Stimulated activated CD4-positive, alpha-beta T cell treated with anti-CD3 and anti-CD28 coated beads, TNF-alpha, amount 100 ng/mL, for 4 hours (primary cell): Measurements from ENCODE around the gene PCIF1.
"Not testable (repeated sequence)": the region's sequence is repeated elsewhere in the genome, so short reads cannot be mapped to it uniquely, and the experiment has no call there.

ENCODE experiments used
- DNase-seq, 3 experiments: peaks; one replicate each; pipeline ENCODE4 v3.0.0-alpha.2; 2020; ENCODE audit warnings: low read depth in 3 of 3

PCIF1 gene

DNA sequence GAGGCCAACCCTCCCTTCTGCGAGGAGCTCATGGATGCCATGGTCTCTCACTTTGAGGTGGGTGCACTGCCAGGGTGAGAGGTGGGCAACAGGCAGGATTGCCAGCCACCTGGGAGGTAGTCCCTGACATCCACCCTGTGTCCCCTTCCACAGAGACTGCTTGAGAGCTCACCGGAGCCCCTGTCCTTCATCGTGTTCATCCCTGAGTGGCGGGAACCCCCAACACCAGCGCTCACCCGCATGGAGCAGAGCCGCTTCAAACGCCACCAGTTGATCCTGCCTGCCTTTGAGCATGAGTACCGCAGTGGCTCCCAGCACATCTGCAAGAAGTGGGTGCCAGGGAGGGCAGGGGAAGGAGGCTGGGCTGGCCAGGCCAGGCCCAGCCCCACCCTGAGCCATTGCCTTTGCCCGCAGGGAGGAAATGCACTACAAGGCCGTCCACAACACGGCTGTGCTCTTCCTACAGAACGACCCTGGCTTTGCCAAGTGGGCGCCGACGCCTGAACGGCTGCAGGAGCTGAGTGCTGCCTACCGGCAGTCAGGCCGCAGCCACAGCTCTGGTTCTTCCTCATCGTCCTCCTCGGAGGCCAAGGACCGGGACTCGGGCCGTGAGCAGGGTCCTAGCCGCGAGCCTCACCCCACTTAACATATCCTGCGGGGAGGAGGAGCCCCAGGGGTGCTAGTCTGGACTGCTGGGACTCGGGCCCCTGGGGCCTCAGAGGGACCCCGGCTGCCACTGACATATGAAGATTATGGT, 12.8 kb downstream of the PCIF1 start:
- DNase-seq, result no peak

DNA sequence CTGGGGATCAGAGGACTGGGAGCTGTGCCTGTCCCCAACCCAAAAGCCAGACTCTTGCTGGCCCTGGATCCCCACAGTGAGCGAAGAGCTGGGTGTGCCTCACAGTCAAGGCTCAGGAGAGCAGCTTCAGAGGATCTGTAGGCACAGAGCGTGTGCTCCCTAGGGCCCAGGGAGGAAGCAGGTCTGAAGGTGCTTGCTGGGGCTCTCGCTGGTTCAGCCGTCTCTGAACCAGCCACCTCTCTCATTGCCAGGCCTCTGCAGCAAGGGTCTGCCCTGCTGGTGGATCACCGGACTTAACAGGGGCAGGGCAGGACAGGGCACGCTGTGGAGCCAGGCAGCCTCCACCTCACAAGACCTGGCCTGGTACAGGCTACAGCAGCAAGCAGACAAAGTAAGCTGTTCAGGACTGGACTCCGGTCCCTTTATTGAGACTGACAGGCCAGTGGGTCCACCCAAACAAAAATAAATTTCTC, 13.8 kb downstream of the PCIF1 start:
- DNase-seq, result no peak

DNA sequence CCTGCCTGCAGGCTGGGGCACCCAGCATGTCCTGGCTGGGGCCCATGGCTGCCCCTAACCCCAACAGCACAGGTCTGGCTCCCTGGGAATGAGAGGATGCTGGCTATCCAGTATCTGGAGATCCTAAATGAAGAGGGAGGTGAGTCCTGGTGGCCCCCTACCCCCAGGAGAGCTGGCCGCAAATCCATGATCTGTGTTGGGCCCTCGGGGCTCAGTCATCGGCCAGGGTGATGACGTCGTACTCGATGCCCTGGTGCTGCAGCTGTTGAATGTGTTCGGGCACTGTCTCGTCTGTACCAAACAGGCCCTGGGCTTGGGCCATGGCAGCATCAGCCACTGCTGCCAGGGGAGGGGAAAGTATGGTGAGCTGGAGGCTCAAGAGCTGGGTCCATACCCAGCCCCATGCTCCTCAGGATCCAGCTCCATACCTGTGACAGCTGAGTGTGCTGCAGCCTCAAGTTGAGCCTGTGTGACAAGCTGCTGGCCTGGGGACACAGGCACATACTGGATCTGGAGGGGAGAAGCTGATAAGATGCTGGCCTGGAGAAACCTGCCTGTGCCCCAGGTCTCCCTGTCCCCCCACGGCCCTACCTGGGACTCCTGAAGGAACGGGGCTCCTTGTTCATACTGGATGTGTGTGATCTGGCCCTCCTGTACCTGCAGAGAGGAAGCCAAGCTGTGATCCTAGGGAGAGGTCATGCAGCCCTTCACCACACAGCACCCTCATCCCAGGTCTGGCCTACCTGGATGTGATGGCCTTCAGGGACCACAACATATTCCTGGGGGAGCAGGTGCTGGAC, 14.5 kb downstream of the PCIF1 start:
- no peak for DNase-seq

DNA sequence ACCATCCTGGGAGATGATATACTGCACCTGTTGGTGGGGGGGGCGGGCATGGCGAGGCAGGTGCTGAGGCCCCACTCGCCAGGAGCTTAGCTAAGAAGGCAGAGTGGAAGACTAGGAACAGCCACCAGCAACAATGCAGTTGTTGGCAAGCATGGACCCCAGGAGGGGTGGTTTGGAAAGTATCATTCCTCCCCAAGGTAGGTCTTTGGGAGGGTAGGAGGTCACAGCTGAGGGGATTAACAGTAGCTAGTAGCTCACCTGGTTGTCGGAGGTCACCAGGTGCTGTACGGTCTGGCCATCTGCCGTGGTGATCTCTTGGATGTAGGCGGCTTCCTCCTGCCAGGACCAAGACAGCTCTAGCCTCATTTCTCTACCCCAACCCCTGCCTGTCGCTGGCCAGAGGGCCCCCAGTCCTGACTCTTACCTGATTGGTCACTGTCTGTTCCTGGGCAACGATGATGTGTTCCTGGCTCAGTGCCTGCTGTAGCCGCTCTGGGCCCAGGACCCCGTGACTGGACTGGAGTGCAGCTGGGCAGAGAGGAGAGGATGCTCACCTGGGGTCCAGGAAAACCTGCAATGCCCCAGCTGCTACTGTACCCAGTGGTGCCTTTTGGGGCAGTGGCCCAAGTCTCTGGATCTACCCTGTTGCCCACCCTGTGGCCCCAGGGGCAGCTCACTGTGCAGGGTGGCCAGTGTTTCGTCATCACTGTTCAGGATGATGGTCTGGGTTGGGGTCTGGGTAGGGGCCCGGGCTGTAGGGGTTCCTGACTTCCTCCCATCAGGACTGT, 15.3 kb downstream of the PCIF1 start:
- DNase-seq, result no peak

DNA sequence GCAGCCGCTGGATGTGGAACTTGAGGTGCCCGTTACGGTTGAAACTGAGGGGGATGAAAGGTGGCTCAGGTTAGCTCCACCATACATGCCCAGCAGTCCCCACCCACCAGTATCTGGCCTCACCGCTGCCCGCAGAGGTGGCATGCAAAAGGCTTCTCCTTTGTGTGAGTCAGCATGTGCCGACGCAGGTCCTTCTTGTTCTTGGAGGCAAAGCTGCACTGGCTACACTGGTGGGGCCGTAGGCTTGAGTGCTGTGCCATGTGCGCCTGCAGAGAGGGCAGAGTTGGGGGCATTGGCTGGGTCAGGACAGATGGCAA, 15.8 kb downstream of the PCIF1 start:
- no peak for DNase-seq

DNA sequence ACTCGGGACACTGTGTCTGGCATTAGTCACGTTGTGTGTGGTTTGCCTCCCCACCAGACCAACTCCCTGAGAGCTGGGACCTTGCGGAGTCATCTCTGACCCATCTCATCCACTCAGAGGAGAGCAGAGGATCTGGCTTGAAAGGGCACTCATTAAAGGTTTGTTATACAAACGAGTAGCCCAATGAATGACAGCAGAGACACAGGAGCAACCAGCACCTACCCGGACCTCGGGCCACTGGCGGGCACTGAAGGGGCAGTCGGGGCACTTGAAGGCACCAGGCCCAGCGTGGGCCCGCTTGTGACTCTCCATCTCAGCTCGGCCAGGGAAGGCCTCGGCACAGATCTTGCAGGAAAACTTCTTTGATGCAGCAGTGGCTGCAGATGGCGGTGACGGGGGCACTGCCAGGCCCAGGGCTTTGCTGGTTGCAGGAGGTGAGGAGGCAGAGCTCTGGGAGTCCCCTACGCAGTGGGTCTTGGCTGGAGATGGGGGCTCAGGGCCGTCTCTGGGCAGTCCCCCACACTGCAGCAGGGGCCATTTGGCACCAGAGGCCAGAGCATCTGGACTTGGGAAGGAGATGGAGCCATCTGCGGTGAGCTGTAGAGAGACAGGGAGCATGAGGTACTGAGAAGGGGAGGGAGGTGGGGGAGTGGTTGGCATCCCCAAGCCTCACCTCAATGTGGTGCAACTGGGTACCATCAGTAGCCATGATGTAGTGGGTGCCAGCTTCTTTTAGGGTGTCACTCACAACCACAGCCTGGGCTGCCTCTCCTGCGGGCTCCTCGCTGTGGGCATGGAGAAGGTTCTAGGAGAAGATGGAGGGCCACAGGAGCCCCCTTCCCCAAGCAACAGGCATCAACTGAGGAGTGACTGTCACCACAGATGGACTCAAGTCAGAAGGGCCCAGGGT, 17.7 kb downstream of the PCIF1 start:
- no peak for DNase-seq

DNA sequence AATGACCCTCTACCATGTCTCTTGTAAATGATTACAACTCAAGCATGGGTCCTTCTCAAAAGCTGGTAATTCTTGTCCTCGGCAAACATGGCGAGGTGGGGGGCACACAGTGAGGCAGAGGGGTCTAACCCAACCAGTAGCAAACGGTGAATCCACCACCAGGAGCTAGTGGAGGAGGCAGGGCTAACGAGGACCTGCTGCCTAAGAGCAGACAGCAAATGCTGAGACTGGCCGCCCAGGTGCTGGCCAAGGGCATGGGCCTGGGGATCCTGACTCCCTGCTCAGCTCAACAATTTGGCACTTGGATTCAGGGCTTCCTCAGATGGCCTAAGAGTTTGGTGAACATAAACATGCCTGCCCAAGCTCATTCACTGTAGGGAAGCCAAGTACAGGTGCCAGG, 18.4 kb downstream of the PCIF1 start:
- no peak for DNase-seq

DNA sequence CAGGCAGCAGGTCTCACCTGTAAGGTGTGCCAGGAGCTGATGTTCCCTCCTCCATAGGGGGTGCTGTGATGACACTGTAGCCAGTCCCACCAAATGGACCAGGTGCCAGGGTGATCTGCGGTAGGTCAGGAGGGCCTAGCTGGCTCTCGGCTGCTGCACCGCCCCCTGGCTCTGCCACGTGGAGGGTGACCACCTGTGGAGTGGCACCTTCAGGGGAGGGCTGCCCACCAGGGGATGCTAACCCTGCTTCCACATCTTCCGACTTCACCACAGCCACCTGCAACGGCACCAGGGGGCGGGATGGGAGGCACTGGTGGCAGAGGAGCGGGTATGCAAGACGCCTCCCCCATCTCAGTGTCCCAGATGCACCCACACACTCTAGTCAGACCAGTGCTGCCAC, 19.2 kb downstream of the PCIF1 start:
- DNase-seq, result no peak

DNA sequence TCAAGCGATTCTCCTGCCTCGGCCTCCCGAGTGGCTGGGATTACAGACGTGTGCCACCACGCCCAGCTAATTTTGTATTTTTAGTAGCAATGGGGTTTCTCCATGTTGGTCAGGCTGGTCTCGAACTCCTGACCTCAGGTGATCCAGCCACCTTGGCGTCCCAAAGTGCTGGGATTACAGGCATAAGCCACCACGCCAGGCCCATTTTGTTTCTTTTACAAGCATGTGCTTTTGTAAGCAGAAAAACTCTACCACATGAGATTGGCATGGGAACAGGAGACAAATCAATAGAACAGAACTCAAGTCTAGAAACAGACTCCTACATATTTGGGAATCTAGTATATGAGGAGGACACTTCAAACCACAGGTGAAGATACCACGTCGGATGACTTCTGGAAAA, 21.8 kb downstream of the PCIF1 start:
- DNase-seq, result not testable (repeated sequence)

DNA sequence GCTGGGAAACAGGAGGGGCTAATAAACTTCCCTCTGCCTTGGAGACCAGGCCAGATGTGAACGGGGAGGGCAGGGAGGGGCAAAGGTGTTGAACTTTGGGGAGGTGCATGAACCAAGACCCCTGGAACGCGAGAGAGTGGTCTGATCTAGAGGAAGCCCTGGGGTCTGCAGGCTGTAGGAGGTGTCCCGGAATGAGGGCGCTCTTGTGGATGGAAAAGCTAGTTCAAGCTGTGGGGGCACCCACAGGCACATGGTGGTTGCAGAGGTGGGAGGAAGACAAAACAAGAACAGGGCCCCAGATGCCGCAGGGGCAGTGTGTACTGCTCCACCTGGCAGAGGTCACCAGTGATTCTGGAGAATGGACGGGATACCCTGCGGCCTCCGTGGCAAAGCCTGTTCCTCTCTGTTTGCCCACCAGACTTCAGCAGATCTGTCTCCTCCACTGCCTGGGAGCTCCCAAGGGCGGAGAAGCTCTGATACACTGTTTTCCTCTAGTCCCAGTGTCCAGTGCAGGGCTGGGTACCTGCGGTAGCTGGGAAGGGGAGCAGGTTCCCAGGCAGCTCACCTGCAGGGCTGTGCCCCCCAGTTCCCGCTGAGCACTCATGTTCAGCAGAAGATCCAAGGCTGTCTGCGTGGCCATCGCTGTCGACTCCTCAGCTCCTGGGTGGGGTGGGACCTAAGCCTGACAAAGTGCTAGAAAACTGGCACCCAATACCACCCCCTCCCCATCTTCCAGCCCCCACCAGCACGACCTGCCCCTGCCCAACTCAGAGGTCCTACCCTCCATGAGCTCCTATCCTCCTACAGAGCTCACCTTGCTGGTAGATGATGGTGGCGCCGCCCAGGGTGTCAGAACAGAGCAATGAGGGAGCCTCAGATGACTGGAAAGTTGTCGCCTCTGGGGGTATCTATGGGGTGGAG, 22.8 kb downstream of the PCIF1 start:
- DNase-seq, result no peak

DNA sequence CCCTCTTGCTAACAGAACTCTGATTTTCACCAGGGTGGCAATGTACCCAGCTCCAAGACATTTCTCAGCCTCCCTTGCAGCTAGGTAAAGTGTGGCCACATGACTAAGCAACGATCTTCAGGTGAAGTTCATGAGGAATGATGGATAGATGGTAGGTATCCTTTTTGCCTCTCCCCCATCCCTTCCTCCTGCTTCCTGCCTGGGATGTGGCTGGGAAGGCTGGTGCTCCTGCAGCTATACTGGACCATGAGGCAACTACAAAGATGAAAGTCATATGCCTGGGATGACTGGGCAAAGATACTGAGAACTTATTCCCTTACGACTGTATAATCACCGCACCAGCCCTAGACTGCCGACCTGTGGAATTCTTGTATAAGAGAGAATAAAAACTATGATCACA, 24.1 kb downstream of the PCIF1 start:
- DNase-seq, result no peak

DNA sequence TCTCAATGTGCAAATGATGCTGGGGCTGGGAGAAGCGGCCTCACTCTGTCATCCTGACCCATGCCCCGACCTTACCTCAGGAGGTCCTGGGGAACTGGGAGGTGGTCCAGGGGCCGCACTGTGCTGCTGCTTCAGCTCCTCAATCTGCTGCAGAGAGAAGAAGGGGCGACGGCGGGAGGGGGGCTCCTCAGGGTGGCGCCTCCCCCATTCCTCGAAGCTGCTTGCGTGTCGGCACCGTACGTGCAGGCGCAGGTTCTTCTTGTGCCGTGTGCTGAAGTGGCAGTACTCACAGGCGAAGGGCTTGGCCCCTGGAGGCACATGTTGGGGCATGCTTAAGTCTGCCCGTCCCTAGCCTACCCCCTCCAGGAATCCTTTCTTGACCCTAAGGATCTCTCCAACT, 24.6 kb downstream of the PCIF1 start:
- no peak for DNase-seq

DNA sequence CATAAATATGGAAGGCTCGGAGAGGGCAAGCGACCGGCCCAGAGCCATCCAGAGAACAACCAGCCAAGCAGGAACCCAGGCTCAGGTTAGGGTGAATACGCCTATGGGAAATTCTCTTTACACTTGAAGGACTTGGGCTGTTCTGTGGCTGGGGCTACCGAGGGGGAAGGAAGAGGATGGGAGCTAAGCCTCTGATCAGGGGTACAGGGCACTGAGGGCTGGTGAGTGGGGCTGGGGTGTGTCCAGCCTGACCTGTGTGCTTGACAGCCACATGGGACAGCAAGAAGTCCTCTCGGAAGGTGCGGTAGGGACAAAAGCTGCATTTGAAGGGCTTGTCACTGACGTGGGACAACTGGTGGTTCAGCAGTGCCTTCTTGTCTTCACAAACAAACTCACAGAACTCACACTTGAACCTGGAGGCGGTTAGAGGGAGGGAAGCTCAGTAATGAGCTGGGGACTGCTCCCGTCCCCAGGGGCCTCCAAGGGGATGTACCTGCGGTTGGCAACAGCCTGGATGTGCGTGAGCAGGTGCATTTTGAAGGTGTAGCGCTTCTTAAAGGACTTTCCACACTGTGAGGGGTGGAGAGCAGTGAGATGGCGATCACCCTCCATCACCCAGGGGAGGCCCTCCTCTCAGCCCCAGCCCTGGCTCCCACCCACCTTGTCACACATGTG, 25.6 kb downstream of the PCIF1 start:
- DNase-seq, result no peak

DNA sequence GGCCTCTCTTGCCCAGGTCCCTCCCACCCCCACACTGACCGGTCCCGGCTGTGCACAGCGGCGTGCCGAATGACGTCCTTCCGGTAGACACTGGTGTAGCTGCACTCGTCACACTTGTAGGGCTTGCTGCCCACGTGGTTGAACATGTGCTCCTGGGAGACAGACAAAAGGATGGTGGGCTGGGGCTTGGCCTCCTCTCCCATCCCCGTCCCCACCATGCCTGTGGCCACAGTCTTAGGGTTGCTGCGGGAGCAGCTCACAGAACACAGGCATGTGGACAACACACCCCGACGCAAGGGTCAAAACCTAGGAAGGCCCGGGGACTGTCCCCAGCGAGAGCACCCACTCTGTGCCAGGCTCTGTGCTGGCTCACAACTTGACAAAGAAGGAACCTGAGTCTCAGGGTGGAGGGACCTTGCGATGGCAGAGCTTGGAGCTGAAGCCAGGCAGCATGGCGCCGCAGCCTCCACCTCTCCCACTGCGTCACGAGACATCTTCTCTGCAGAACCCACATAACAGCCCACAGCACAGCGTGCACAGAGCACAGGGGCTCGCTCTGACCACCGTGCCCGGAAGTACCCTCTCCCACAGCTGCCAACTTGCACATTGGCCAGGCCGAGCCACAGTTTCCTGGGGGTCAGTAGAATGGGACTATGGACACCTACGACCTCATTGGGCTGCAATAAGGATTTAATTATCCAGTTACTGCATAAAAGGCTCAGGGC, 27.7 kb downstream of the PCIF1 start:
- DNase-seq, result no peak

DNA sequence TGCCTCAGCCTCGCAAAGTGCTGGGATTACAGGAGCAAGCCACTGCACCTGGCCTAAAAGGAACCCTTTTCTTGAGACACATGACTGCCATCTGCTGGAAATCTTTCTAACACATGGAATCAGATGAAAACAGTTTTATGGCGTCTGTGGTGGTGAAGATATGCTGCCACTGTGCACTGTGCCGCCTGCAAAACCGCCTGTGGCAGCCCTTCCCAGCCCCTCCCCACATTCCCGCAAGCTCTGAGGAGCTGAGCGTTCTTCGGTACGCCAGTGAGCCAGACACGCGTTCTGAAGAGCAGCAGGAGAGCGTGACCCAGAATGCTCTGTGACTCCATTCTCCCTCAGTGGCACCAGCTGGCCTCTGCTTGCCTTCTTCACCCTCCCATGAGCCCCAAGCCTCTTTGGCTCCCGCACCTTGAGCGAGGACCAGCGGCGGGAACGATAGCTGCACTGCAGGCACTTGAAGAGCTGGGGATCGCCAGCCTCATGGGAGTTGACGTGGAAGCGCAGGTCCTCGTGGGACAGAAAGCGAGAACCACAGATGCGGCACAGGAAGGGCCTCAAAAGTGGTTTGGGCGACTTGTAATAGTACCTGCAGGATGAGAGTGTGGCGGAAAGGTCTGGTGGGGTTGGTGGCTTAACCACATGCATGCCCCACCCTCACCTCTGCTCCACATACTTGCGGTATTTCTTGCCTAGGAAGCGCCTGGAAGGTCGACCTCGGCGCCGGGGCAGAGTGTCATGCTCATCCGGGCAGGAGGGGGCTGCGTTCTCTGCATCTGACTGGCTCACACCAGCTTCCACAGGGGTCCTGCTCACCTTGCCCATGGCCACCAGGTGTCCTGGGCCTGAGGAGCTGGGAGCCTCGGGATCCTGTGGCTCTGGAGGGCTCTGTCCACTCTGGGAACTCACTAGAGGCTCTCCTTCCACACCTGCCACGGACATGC, 28.8 kb downstream of the PCIF1 start:
- no peak for DNase-seq

DNA sequence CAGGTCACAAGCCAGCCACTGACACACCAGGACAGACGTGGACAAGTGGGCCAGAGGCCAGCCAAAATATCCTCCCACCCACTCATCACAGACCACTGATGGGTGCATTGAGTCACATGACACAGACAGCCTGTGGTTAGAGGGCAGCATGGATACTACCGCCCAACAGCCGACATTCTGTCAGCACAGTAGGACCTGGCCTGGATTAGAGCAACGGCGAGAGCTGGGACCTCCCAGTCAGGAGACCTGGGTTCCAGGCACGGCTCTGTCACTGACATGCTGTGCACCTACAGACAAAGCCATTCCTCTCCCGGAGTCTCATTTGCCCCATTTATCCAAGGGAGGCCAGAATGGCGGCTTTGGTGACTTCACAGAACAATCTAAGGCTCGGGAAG, 29.5 kb downstream of the PCIF1 start:
- no peak for DNase-seq

DNA sequence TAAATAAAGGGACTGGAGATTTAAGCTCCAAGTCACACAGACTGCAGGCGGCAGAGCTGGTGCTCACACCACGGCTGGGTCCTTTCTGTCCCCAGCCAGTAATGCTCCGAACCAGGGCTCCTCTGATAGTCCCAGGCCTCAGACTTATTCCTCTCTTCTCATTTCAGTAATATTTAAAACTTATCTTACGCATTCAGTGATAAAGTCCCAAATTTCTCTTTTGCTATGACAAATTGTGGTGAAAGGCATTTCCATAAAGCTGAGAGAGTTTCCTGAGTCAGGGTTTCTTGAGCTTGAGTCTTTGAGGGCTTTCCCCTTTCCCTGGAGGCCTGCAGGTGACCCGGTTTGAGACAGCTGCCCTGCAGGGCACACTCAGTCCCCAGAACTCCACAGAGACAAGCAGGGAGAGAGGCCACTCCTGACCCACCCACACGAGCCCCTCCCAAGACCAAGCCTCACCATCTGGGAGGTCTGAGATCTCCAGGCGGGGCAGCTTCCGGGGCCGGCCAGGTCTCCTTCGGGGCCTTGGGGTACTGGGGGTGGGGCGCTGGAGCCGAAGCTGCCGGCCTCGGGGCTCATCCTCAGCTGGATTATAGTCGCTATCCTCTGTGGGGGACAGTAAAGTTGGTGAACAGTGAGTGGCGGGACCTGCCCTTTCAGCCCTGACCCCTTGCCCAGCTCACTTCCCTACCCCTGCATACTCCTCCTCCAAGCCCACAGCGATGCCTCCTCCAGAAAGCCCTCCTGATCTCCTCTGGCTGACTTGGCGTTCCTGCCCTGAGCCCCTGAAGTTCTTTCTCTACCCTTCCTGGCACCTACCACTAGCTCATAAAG, 30.9 kb downstream of the PCIF1 start:
- no peak for DNase-seq
